Left ventricle myocardium superior (tissue), 1 donor: ENCODE data around the gene SUSD4. TPM values are rescaled to one million over a fixed set of nuclear protein-coding genes. Genes with fewer than 3 reads are reported as not detected.
A peak's percentile ranks its signal among the peaks of the same experiment; 100 is the strongest.

Source experiments
- ATAC-seq: fragments of 200-7000 bp; cut with Tn5 transposase; one replicate; pipeline ENCODE4 v1.9.1; 2020; ENCODE audit warnings: mild to moderate bottlenecking, moderate library complexity
- DNase-seq: peaks from one replicate; pipeline ENCODE4 v3.0.0-alpha.2; 2020
- intact Hi-C: fragments of 100-400 bp; cut with micrococcal nuclease; formaldehyde crosslinking; loops from one replicate; pipeline ENCODE4 v1.11.0; 2022
- total RNA-seq: library from RNA; stranded (reverse); fragmentation: NEBNext Ultra II Directional; extraction: Animal tissue kit (Norgen Biotek cat#: 25700); gene quantifications from one replicate; pipeline ENCODE4 v1.2.1, GENCODE V29; 2021
- donor health status: DM: no; HTN: yes; CAD: no; lungs with severe emphysema.

The SUSD4 gene
- total RNA-seq, 1 donor from 2014 or later = 8.2 TPM

DNA sequence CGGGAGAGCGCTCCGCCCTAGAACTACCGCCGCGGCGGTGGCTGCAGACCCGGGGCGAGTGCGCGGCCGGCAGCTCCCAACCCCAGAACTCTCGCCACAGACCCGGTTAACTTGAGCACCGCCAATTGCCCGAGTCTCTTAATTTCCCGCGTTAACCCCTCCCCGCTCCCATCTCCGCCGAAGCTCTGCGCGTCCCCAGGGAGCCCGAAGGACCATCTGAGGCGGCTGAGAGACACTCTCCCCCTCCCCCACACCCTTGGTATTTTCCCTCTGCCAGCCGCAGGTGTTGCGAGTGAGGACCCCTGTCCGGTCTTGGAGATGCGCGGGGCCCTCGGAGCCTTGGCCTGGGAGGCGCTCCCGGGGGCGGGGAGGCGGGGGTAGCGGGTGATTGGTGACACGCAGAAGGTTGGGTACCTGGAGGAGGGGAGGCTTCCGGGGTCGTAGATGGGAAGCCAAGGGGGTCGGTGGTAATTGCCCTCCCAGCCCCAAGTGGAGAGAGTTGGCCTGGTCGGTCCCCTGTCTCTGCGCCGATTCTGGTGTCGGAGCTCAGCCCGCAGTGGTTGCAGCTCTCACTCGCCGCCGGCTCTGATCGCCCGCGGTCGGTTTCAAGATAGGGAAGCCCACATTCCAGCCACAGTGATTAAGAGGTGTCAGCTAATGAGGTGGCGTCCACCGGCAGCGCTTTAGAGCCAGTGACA, 858 bp upstream of the SUSD4 start:
- DNase-seq (peak; percentile 41), ATAC-seq (peak; percentile 24)
- intact Hi-C loops = no loop called here

DNA sequence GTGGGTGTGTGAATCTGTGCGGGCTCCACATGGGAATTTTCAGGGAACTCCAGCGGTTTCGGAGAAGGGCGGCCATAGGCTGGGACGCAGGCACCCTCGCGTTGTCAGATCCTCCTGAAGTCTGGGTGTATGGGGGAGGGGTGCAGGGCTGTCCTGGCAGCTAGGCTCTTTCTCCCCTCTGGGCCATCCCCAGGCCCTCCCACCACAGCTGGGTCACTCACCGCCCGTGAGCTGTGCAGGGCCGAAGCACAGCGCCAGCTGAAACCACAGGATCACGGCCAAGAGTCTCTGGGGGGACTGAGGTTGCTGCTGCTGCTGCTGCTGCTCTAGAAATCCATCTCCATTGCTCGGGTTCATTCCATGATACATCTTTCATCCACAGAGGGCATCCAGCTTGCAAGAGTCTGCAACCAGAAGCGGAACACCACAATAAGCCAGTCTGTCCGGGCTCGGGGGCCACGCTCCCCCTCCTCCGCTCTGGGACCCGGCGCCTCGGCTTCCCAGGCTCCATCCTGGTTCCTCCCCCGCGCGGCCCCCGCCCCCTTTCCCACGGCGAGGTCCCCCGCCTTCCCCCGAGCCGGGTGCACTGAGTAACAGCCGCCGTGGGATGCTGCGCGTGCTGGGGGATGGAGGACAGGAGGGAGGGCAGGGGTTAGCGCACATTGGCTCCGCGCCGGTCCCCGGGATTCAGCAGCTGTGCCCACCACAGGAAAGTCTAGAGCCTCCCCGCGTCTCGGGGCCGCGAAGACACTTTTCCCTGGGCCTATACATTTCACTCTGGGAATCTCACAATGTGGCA, 720 bp downstream of the SUSD4 start:
- DNase-seq = peak; percentile 67
- ATAC-seq = peak; percentile 71
- intact Hi-C loops = no loop called here

DNA sequence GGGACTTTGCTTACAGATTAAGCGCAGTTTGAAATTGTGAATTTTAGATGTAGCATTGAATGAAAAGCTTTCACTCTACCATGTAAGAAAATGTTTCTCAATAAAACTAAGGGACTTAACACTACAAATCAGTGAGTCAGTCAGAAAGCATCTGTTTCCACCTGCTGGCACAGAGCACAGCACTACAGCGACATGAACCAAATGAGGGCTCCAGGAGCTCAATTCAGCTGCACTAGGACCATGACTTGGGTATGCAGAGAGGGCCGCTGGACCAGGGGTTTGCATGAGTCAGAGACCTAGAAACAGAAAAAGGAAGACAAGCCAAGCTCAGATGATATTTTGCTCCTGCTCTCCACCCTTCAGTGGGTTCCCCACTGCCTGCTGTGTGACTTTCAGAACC, 5.2 kb downstream of the SUSD4 start:
- DNase-seq (no peak), ATAC-seq (no peak)
- intact Hi-C loops = no loop called here

DNA sequence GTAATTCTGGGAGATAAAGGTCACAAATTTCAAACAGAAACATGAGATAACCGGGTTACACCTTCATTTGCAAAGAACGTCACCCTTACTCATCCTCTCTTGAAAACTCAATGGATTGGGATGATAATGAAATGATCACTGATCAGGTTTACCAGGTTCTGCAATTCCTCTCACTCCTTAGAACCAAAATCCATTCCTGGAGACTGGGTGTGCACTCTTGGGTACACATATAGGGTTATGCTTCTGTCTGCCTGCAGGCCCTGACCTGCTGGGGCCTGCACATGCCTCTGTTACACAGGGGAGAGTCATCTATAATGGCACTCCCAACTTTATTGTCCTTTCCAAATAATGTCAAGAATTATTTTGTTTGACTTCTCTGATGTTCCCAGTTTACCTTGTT, 8.3 kb downstream of the SUSD4 start:
- no peak for DNase-seq
- intact Hi-C loops = no loop called here
- no peak for ATAC-seq

DNA sequence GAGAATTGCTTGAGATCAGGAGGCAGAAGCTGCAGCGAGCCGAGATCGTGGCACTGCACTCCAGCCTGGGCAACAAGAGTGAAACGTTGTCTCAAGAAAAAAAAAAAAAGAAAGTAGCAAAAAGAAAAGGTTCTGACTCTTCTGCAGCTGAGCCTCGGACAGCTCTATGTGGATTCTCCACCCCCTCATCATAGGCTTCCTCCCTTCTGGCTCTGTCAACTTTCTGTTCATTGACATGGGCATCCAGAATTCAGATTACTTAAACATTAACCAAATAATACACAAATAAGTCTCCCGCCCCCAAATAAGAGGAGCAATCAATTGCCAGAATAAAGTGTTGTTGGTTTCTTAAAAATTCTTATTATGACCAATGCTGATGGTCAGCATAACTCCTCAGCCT, 10.0 kb downstream of the SUSD4 start:
- ATAC-seq (no peak), DNase-seq (no peak)
- intact Hi-C loops = no loop called here

DNA sequence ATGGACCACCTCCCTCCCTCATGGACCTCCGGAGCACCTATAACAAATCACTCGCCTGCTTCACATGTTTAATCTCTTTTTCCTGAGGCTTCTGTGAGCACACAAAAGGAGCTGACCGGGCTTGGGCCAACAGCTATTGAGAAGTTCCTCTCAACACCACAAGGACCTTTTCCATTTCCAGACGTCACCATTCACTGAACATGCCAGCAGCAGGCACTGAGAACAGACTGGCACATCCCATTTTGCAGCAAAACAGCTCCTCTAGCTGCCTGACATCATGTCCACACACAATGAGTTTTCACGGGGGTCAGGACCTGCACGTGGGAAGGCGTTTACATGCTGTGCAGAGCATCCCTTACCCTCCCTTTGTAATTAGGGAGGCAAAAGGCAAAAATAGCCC, 11.0 kb downstream of the SUSD4 start:
- ATAC-seq (no peak), DNase-seq (no peak)
- intact Hi-C loops = no loop called here

DNA sequence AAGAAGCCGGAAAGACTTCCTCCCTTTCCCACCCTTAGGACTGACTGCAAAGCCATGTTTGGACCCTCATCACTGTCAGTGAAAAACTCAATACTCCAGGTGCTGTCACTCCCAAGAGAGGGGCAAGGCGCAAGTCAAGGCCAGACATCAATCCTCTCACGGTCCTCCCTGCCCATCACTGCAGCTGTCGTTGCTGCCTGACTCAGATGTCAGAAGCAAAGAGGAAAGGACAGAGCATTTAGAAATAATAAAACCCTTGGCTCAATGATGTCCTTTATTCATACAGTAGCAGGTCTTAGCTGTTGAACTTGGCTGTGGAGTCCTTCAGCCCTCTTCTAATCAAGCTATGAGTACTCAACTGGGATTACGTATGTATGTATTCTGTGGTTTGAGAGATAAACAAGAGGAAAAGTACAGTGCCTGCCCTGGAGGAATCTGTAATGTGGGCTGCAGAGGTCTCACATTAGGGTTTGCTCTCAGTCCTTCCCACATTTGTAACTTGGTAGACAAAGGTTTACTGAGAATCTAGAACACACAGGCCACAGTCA, 13.5 kb downstream of the SUSD4 start:
- peak; percentile 42 for ATAC-seq

DNA sequence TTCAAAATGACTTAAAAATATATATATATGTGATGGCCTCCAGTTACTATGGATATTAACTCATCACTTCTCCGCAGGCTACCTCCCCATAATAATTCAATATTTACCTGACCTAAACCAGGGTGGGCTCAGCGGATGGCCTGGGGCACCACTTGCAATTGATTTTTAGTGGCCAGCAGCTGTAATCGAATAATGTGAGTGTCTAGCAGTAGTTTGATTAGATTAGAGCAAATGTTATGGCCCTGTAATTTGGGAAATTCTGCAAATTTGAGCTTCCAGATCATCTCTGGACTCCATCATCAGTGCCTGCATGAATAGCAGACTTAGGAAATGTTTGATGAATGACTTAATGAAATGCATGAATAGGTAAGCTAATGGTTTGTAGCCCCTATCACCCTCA, 14.7 kb downstream of the SUSD4 start:
- intact Hi-C loops = no loop called here

More for the DNA sequence above, 13.5 kb downstream of the SUSD4 start:
- no peak for DNase-seq
- intact Hi-C loops = no loop called here

DNA sequence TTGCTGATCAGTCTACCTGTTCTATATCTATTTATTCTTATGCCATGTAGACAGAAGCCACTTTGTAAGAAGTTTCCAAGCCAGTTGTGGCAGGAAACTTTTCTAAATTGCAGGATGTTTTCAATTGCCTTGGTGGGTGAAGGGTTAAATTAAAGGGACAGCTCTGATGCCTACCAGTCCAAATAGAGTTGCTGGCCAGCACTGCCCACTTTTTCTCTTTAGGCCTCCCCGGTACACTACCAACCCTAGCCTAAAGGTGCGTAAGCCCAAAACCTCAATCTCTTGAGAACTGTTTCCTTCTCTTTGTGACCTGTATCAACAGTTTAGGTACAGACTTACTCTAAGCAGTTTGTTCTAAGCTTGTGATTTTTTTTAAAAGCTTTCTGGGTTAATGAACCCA, 15.5 kb downstream of the SUSD4 start:
- intact Hi-C loops = no loop called here
- ATAC-seq (no peak), DNase-seq (no peak)

More for the DNA sequence above, 14.7 kb downstream of the SUSD4 start:
- DNase-seq (no peak), ATAC-seq (no peak)

DNA sequence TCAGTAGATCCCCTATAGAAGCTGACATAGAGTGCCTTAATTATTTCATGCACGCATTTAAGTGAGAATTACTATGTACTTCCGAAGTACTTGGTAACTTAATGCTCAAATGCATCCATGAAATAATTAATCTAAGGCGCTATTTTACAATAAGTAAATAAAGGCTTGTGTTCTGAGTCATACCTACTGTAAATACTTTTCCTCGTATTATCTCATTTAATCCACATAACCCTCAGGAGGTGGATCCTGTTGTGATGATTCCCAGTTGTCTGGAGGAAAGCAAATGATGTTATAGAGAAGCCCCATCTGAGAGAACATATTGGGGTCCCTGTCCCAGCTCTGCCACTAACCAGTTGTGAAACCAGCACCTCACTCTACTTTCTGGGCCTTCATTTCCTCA, 16.4 kb downstream of the SUSD4 start:
- intact Hi-C loops = no loop called here
- no peak for ATAC-seq
- DNase-seq = no peak

DNA sequence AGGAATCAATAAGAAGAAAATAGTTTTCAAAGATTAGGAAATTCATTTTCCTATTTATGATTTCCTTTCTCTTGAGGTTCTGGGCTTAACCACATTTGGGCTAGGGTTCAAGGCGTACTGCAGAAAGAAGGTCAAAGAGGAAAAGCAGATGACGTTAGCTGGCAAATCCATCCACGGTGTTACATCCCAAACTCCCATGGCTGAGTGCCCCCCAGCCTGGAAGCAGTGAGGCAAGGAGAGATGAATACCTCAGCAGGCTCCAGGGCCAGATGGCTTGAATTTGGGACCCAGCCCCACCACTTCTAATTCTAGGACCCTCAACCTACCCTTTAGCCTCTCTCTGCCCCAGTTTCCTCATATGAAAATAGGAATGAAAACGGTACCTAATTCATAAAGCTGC, 17.7 kb downstream of the SUSD4 start:
- DNase-seq = no peak
- no peak for ATAC-seq
- intact Hi-C loops = no loop called here

DNA sequence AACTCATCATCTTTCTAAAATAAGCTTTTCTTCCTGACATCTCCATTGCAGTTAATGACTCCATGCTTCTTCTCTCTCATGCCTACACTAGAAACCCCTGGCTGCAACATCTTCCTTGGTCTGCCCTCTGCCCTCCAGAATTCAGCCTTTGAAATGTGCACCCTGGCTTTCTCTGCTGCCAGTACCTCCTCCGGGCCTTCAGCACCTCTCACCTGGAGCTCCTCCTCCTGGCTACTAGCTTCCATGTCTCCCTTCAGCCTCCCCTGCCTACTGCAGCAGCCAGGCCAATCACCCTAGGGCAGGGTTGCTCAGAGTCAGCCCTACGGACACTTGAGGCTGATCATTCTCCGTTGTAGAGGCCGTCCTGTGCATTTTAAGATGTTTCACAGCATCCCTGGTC, 18.3 kb downstream of the SUSD4 start:
- ATAC-seq (no peak), DNase-seq (no peak)
- intact Hi-C loops = no loop called here

DNA sequence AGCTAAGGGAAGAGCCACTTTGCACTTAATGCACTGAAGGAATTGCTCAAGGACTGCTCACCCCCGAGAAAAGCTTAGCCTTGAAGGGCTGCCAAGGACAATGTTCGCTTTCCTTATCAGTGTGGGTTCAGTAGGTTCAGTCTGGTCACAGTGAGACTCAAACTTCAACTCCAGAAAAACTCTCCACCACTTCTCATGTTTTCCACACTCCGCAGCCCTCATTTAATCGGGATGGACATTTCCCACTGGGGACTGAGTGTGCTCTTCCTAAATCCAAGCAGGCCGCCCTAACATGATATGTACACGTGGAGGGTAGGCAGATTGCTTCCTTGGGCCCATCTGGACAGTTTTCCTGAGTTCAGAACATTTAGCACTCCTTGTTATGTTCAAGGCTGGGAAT, 19.5 kb downstream of the SUSD4 start:
- no peak for DNase-seq
- peak; percentile 58 for ATAC-seq
- intact Hi-C loops = no loop called here

DNA sequence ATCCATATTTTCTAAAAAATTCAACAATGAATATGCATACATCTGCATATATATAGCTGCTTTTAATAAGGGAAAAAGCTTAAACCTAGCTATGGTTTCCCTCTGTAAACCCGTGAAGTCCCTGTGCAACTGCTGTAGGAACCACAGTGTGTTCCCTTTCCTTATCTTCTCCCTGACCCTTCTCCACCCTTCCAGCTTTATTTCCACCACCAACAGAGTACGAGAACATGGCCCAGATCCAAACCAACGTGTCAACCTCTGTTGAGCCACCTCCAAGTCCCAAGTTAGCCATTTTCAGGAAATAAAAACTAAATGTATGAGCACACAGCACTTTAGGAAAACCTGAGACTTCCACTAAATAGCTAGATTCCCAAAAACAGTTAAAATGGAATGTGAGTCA, 20.3 kb downstream of the SUSD4 start:
- ATAC-seq = peak; percentile 75

DNA sequence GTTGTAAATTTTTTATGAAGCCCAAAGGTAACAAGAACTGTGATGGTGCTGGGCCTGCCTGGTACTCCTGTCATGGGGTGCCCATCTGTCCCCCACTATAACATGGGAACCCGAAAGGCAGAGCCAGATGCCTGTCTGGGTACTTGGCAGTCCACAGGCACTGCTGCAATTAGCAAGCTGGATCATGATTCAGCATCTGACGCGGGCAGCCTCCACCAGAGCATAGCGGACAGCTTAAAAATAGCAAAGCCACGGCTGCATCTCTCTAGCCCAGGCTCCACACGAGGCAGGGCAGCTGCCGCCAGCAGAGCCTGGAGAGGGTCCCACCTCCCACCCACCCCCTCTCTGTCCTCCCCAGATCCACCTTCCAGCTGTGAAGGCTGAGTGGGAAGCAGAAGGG, 22.9 kb downstream of the SUSD4 start:
- ATAC-seq = peak; percentile 87
- intact Hi-C loops = no loop called here
- DNase-seq = peak; percentile 74

More for the DNA sequence above, 20.3 kb downstream of the SUSD4 start:
- no peak for DNase-seq
- intact Hi-C loops = no loop called here

DNA sequence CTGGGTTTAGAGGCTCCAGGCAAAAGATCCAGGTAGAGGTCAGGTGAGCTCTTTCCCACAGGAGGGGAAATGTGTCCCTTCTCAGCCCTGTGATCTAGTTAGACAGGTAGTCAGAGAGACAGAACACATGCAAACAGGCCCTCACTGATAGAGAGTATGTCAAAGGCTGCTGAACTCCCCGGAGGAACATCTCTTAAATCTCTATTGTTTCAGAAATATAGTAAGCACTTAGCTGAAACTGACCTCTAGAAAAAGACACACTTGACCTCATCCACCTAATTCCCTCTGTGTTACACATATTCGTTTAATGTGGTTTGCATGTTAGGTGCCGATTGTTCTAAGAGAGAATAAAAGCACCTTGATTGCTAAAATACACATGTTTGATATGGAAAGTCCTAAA, 23.3 kb downstream of the SUSD4 start:
- ATAC-seq (no peak), DNase-seq (no peak)
- intact Hi-C loops = no loop called here

DNA sequence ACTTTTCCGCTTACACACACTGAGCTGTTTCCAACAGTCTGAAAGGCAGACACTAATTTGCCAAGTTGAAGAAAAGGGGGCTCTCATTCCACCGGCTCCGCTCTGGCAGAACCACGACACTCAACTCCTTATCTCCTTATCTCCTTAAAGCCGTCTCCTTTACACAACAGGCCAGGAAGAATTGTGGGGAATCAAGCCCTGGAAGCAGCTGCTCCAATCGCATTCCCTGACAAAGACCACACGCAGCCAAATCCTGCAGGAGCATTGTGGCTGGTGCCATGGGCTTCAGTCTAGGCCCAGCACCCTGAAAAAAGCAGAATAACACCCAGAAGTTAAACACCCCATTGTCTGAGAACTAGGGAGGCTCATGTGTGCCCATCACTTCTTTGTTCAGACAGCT, 24.1 kb downstream of the SUSD4 start:
- intact Hi-C loops = no loop called here
- ATAC-seq (no peak), DNase-seq (no peak)

DNA sequence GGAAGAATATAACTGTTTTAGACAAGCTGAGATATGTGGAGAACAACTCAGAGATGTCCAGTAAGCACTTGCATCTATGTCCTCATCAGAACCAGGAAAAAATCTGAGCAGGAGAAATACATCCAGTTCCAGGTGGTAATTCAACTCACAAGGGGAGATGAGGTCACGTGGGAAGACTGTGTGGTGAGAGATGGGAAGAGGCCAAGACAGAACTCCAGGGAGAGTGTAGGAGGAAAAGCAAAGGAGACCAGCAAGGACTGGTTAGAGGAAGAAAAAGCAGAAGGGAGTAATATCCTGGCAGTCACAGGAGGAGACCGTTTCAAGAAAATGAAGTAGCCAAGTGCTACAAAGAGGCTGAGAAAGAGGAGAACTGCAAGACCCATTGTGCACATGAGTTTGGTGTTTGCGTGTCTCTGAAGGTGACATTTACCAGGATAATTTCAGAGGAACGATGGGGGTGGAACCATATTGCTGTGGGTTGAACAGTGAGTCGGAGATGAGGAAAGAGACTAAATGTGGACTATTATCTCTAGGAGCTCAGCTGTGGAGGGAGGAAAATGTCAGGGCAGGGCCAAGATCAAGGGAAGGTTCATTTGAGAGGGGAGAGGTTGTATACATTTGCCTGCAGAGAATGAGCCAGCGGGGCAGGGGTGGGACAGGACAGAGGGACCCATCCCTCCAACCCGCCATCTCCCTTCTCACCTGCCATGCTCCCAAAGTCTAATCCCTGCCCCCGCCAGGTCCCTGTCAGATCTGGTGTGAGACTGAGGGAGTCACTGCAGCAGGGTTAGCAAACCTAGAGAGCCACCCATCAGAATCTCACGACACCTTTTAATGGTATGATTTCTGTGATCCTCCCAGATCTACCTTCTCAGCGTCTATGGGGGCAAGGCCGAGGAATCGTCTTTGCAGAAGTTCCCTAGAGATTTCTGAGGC, 24.9 kb downstream of the SUSD4 start:
- peak; percentile 51 for ATAC-seq
- intact Hi-C loops = no loop called here
- no peak for DNase-seq

DNA sequence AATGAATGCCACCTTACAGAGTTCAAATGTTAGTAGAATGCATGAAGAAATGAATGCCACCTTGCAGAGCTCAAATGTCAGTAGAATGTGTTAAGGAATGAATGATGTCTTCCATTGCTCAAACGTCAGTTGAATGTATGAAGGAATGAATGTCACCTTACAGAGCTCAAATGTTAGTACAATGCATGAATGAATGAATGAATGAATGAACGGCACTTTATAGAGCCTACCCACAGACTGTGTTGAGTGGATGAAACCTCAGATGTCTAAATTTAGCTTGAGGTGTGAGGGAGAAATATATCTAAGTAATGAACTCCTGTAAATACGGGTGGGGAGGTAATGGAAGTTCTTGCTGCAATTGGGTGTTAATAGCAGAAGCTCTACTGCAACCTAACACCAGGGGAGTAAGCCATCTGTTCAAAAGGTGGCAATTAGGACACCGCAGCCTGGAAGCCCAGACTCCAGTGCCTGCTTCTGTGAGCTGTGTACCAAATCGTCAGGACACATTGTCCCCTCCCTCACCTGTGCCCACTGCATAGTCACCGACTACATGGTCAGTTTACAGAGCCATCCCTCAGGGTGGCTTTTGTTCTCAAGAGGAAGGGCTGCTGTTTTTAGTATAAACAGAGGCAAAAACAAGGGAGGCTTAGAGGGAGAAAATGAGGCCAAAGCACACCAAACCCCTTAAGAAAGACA, 26.7 kb downstream of the SUSD4 start:
- intact Hi-C loops = no loop called here
- DNase-seq (no peak), ATAC-seq (no peak)
